ENCODE results near the gene SFXN3.

The SFXN3 gene

DNA sequence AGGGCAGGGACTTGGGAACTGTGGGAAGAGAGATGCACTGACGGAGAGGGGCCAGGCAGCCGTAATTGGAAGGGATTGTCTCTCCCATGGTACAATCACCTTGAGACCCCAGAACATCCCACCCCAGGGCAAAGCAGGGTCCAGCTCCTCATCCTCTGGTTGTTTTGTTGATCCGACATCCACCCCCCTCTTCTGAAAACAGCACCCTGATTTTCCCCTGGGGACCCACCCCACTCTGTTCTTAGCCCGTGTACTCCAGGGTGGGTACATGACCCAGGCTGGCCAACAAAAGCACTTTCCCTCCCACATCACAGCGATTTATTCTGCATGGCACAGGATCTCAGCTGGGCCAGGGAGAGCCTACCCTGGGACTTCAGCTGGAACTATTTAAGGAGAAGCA, 14.2 kb upstream of the SFXN3 start:
- no peak overlapping the region for H3K27ac ChIP-seq
- no peaks in the 10 kb centered on the region for H3K36me3 ChIP-seq (replicated peaks)
- H3K4me3 ChIP-seq (ENCODE audit: low read depth, low read length), result no peak overlapping the region
- in situ Hi-C loops (cut with HindIII; ENCODE audit: low pct_ligation_motif_present, low sequenced_read_pairs), result no loop called here
- TF ChIP-seq, protein P1, sequence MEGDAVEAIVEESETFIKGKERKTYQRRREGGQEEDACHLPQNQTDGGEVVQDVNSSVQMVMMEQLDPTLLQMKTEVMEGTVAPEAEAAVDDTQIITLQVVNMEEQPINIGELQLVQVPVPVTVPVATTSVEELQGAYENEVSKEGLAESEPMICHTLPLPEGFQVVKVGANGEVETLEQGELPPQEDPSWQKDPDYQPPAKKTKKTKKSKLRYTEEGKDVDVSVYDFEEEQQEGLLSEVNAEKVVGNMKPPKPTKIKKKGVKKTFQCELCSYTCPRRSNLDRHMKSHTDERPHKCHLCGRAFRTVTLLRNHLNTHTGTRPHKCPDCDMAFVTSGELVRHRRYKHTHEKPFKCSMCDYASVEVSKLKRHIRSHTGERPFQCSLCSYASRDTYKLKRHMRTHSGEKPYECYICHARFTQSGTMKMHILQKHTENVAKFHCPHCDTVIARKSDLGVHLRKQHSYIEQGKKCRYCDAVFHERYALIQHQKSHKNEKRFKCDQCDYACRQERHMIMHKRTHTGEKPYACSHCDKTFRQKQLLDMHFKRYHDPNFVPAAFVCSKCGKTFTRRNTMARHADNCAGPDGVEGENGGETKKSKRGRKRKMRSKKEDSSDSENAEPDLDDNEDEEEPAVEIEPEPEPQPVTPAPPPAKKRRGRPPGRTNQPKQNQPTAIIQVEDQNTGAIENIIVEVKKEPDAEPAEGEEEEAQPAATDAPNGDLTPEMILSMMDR (IDR thresholded peaks at IDR 0.05; ENCODE audit: low read depth, low read length, missing control alignments), result no peak
- no peaks in the 10 kb centered on the region for H3K27me3 ChIP-seq (replicated peaks)
- no peak for DNase-seq

GRCh38 chr10:101018118-101018599, 12.9 kb upstream of the SFXN3 start:
- no peaks in the 10 kb centered on the region for H3K27me3 ChIP-seq (replicated peaks)
- no peak overlapping the region for H3K27ac ChIP-seq
- DNase-seq, result peak; percentile 34
- in situ Hi-C loops (cut with HindIII; ENCODE audit: low pct_ligation_motif_present, low sequenced_read_pairs), result no loop called here
- TF ChIP-seq, protein P1 (IDR thresholded peaks at IDR 0.05; ENCODE audit: low read depth, low read length, missing control alignments), result no peak
- no peaks in the 10 kb centered on the region for H3K36me3 ChIP-seq (replicated peaks)
- H3K4me3 ChIP-seq (ENCODE audit: low read depth, low read length), result no peak overlapping the region

- no peaks in the 10 kb centered on the region for H3K36me3 ChIP-seq (replicated peaks)
- in situ Hi-C loops (cut with HindIII; ENCODE audit: low pct_ligation_motif_present, low sequenced_read_pairs), result no loop called here
- DNase-seq, result peak; percentile 87
- H3K27ac ChIP-seq, result no peak overlapping the region
- no peaks in the 10 kb centered on the region for H3K27me3 ChIP-seq (replicated peaks)
- TF ChIP-seq, protein P1 (IDR thresholded peaks at IDR 0.05; ENCODE audit: low read depth, low read length, missing control alignments), result peak; percentile 84
- peak overlapping the region; percentile 12 for H3K4me3 ChIP-seq (ENCODE audit: low read depth, low read length)
Observed at GRCh38 chr10:101018600-101019439, 12.2 kb upstream of the SFXN3 start.

GRCh38 chr10:101019440-101019703, 11.7 kb upstream of the SFXN3 start:
- H3K27me3 ChIP-seq (replicated peaks), result no peaks in the 10 kb centered on the region
- no peak for DNase-seq
- no peak overlapping the region for H3K27ac ChIP-seq
- in situ Hi-C loops (cut with HindIII; ENCODE audit: low pct_ligation_motif_present, low sequenced_read_pairs), result no loop called here
- H3K4me3 ChIP-seq (ENCODE audit: low read depth, low read length), result no peak overlapping the region
- H3K36me3 ChIP-seq (replicated peaks), result no peaks in the 10 kb centered on the region
- TF ChIP-seq, protein P1 (IDR thresholded peaks at IDR 0.05; ENCODE audit: low read depth, low read length, missing control alignments), result no peak

GRCh38 chr10:101020427-101021075, 10.5 kb upstream of the SFXN3 start:
- Histone ChIP-seq H3K27me3 (replicated peaks) (no peaks in the 10 kb centered on the region), H3K4me3 (ENCODE audit: low read depth, low read length) (no peak overlapping the region), H3K36me3 (replicated peaks) (no peaks in the 10 kb centered on the region), H3K27ac (no peak overlapping the region)
- no peak for DNase-seq
- in situ Hi-C loops (cut with HindIII; ENCODE audit: low pct_ligation_motif_present, low sequenced_read_pairs), result no loop called here
- TF ChIP-seq, protein P1 (IDR thresholded peaks at IDR 0.05; ENCODE audit: low read depth, low read length, missing control alignments), result no peak

All from brain microvascular endothelial cell (primary cell).